Globus pallidus (tissue), 1 donor: ENCODE measurements around the gene ANKRD62.
A peak's percentile ranks its signal among the peaks of the same experiment; 100 is the strongest.

Experiments used
- DNase-seq: peaks from one replicate; pipeline ENCODE4 v3.0.0-alpha.2; 2015; ENCODE audit warnings: low spot score

The ANKRD62 gene

GRCh38 chr18:12093520-12094257 is at the start of gene ANKRD62:
Gene ANKRD62 (plus strand): TSS chr18:12093843. CDS start chr18:12094018, 175 bp downstream.
- DNase-seq, result no peak

GRCh38 chr18:12044591-12044990 is 49.1 kb upstream of the ANKRD62 start:
- DNase-seq, result no peak

- no peak for DNase-seq
Measured at GRCh38 chr18:12046046-12046750, 47.4 kb upstream of the ANKRD62 start.

- DNase-seq, result no peak
Measured at GRCh38 chr18:12046751-12047335, 46.8 kb upstream of the ANKRD62 start.

- no peak for DNase-seq
Measured at GRCh38 chr18:12048010-12048826, 45.4 kb upstream of the ANKRD62 start.

GRCh38 chr18:12048827-12049175 is 44.8 kb upstream of the ANKRD62 start:
- no peak for DNase-seq

GRCh38 chr18:12049978-12050811 is 43.4 kb upstream of the ANKRD62 start:
- DNase-seq, result peak; percentile 24

- DNase-seq, result no peak
Measured at GRCh38 chr18:12052866-12053265, 40.8 kb upstream of the ANKRD62 start.

- no peak for DNase-seq
Measured at GRCh38 chr18:12053289-12053688, 40.4 kb upstream of the ANKRD62 start.

- no peak for DNase-seq
Measured at GRCh38 chr18:12056034-12056883, 37.4 kb upstream of the ANKRD62 start.

GRCh38 chr18:12056884-12057402 is 36.7 kb upstream of the ANKRD62 start:
- DNase-seq, result no peak

GRCh38 chr18:12057419-12058039 is 36.1 kb upstream of the ANKRD62 start:
- no peak for DNase-seq

- no peak for DNase-seq
Measured at GRCh38 chr18:12059334-12060181, 34.1 kb upstream of the ANKRD62 start.

GRCh38 chr18:12060182-12060870 is 33.3 kb upstream of the ANKRD62 start:
- no peak for DNase-seq

GRCh38 chr18:12061685-12062084 is 32.0 kb upstream of the ANKRD62 start:
- no peak for DNase-seq

GRCh38 chr18:12062974-12063373 is 30.7 kb upstream of the ANKRD62 start:
- no peak for DNase-seq

GRCh38 chr18:12064086-12064763 is 29.4 kb upstream of the ANKRD62 start:
- no peak for DNase-seq

GRCh38 chr18:12065397-12065796 is 28.2 kb upstream of the ANKRD62 start:
- DNase-seq, result no peak
